NCI-H526 (cell line): ENCODE data around the gene KCNH3.

Experiments
- DNase-seq, 2 experiments: peaks; one replicate each; lab custom pipeline; 2025; lab: John Stamatoyannopoulos, UW

KCNH3 gene

DNA sequence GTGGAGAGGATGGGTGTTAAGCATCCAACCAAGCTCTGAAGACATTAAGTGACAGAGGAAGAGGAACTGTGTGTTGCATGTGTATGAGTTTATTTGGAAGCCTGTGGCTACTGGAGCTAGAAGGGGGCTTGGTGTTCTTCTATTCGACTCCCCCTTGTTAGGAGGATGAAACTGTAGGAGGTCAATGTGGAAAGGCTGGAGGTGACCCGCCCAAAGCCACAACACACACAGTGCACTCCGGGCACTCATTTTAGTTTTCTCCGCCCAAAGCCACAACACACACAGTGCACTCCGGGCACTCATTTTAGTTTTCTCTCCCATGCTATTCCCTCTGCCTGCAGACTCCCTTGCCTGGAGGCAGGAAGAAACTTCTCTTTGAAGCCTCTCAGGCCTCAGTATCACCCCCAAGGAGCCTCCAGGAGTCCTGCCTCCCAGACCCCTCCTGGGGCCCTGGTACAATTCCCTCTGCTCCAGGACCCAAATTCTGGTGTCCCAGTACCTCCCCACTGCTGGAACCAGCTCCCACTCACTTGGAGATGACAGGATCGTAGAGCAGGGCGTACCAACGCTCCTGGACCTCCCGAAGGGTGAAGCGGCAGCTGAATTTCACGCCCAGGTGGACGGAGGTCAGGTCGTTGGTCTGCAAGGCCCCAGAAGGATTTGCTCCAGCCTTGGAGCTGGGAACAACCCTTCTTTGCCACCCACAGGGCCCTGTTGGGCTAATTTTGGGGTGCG is 25.3 kb downstream of the KCNH3 start:
- DNase-seq, result no peak

DNA sequence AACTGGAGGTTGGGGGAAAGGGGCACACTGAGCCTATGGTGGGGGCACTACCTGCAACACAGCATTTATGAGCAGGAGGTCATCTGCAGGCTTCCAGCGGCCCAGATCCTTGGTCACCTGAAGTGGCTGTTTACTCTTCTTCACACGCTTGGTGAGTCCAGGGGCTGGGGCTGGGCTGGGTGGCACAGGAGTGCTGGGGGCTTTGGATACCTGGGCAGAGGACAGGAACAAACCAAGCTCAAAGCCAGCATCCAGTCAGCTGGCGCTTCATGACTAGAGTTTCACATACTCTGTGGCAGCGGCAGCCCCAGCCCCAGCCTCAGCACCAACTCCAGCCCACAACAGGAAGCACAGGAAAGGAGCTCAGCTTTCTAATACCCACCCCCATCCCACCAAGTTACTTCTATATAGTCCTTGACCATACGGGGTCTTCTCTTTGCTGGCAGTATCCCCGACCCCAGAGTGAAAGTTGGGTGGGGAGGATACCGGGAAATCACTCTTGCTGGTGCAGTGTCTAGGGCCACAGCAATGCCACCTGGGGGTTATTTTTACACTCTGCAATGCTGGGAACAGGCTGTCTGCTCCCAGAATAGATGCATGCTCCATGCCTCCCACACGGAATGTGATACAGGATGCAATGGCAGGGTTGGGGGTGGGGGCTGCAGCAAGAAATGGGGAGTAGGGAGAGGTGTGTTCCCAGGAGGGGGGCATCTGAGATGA is 26.0 kb downstream of the KCNH3 start:
- DNase-seq, result no peak

DNA sequence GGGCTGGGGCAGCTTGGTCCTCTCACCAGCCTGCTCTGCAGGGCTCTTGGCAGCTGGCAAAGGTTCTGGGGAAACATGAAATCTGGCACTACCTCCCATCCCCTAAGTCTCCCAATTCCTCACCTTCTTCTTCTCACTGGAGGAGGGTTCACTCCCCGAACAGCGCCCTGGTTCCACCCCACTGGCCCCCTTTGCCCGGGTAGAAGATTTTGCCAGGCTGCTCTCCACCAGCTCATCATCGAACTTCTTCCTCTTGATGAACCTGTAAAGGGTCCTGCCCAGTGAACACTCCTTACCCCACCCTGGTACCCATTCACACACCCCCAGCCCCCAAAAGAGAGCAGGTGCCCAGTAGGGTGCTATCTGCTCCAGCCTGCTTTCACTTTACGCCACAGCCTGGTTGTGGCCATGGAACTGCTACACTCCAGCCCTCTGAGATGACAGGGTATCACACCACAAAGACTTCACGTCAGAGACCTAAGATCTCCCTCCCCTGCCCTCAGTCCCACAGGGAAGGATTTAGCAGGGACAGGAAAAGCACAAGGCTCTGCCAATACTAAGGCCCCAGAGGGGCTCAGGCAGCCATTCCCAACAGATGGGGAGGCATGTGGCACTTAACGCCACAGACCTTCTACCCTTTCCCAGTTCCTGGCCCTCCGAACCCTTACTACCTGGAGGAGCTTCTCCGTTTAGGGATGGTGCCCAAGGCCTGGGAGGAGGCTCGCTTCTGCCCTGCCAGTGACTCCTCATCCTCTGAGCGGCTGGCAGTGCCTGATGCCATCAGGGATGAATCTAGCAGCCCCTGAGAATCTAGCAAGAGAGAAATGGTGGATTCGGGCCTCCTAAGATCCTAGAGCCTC is 26.8 kb downstream of the KCNH3 start:
- no peak for DNase-seq

DNA sequence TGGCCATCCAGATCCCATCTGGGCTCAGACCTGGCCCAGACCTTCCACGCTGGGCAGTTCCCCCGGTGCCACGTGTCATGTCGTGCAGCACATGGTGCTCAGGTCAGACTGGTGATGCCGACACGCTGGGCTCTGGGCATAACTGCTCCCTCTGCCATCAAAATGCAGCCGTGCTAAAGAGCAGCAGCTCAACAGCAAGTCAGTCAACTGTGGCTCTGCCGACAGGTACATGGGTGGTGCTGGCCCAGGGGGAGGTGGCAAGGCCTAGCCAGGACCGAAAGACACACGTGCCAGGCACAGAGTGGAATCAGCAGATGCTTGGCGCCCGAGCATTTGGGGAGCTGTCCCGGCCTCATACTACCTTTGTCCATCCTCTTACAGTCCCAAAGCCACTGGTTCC is 27.5 kb downstream of the KCNH3 start:
- no peak for DNase-seq

DNA sequence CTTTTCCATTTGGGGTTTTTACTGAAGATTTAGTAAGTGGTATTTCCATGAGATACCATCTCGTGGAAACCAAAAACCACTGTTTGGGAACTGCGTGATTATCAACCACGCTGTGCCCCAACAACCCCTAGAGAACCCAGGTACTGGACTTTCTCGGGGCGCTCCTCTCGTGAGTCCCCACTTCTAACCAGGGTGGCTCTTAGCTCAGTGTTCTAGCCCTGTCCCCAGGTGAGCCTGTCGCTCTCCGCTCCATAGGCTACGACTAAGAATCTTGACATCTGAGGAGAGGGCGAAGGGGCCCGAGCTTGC is 28.4 kb downstream of the KCNH3 start:
- no peak for DNase-seq

DNA sequence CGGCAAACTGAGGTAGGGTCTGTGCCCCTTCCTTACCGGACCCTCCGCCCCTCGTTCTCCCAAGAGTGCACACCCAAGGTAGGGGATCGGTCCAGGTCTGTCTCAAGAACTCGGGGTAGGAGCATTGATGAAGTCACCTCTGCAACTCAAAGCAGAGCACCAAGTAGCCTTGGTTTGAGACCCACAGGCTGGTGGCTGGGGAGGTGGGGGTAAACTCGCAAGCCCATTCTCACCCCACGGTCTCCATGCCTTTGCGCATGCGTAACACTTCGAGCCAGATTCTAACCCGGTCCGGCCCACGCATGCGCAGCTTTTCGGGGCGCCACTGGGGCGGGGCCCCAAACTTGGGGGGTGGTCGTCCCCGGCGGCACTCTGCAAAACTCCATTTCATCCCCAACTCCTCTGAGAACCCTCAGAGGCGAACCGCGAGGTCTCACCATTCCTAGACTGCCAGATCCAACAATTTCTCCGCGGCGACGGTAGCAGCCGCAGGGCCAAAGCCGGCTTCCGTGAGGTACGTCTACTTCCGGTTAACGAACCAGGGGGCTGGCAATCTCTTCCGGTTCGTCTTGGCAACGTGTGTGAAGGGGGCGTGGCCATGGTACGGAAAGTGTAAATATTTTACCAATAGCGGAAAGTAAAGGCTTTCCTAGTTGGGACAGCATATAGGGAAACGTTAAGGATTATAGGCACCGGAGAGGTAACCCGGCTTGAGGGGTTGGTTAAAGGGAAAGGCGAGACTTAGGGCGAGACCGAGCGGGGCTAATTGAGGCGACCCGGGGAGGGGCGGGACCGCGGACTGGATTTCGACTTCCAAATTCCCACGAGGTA is 29.0 kb downstream of the KCNH3 start, which contains the start of gene MCRS1:
TSS of gene MCRS1 (minus strand) at position 532 of the 831 bp plus-strand sequence. CDS start 1,411 bp downstream, outside the sequence.
- DNase-seq, result peak; percentile 89 to 94

DNA sequence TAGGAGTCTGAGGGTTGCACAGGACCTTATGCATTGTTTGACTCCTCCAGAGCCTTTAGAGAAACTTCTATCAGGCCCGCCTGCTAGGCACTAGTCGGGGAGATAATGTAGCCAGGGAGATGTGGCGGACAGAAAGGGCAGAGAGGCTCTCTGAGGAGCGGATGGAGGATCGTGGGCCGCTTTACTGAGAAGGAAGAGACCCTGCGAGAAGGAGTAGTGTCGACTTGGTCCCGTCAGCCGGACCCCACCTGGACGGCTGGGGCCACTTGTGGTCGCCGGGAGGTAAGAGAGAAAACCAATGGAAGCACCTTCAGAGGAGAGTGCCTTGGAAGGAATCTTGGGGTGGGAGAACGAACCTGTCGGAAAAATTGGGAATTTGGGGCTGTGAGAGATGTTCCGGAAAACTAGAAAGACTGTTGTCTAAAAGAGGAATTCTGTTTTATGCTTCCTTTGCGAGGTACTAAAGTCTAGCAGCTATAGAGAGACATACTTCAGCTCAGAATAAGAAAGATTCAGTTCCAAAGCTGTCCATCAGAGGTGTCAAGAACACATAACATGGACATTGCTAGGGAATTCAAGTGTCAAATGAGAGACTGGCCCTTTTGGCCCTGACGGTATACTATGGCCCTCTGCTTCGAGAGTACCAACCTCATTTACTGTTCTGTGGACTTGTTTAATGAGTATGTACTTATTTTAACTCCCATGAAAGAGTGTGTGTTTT is 29.8 kb downstream of the KCNH3 start:
- peak in 1 of 2 experiments; percentile 16 for DNase-seq

DNA sequence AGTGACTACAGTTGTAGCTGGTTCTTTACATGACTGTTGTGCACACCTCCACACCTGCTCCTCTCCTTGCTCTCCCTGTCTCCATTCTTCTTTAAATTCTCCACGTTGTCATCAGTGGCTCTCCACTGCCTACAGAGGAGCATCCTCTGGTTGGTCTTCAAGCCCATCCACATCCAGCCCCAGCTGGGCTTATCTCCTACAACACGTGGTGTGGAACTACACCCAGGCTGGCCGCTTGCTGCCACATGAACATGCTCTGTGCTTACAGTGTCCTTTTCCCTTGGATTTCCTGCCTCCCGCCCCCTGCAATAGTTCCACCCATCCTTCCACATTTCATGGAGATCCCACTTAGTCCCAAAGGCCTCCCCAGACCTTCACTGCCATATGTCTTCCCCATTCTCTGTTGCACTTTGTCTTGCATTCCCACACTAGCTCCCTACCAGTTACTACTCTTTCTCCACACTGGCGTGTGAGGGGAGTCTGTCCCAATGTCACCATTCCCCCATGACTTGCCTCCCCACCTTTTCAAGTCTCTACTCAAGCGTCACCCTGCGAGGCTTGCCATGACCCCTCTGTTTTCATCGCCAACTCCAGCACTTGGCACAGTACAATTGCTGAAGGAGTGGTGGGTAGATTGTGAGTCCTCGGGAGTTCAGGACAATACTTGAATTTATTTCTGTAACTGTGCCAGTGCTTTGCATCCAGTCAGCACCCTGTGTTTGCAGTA is 38.9 kb downstream of the KCNH3 start:
- DNase-seq, result no peak

DNA sequence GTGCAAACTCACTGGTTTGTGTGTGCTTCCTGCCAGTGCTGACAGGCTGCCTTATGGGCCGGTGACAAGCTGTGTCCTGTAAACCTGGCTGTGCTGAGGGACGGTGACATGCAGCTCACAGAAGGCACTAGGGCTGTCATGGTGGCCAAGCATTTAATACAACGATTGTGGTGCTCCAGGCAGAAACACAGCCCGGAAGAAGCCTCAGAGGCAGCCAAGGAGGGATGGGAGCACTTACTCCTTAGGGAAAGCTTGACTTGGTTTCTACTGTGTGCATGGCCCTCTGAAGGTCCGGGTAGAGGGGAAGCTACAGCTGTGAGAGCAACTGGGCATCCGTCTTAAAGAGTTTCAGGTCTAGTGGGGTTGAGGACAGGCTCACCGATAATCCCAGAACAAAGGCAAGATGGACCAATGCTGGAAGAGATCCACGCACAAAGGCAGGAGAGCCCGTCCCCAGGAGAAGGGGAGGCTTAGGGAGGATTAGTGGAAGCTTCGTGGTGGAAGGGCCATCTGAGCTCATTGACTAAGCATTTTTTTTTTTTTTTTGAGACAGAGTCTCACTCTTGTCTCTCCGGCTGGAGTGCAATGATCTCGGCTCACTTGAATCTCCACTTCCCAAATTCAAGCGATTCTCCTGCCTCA is 39.8 kb downstream of the KCNH3 start:
- DNase-seq, result no peak

DNA sequence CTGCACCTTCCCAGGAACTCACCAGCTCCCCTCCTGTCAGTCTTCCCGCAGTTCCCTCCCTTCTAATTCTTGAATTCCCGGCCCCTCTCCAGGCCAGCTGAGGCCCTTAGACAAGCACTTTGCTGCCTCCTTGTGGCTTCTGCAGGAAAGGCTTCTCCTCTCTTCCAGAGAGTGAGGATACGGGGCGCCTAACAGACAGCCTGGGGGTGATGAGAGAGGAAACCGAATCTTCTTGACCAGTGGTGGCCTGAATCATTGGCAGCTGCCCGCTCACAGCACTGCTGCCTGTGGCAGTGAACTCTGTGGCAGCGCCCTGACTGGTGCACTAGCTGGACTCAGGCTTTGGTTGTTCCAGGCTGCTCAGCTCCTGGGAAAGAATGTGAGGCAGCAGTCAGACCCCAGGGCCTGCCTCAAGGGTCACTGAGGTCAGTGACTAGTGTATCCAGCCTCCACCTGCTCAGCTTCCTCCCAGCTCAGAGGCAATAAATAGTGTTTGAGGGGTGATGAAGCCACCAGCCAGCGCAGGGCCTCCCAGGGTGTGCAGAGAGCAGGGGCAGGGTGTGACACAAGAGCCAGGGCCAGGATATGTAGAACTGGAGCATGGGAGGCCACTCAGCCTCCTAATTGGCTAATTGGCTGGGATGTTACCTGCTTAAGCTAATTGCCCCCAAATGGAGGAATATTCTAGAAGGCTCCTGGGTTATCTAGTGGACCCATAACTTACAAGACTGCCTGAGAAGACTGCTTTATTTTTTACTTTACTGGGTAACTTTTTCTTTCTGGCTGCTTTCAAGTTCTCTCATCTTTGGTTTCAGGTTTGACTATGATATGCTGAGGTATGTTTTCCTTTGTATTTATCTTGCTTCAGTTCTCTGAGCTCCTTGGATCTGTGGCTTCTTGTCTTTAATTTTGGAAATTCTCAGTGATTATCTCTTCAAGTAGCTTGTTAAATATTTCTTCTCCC is 42.0 kb downstream of the KCNH3 start:
- peak; percentile 86 to 90 for DNase-seq

DNA sequence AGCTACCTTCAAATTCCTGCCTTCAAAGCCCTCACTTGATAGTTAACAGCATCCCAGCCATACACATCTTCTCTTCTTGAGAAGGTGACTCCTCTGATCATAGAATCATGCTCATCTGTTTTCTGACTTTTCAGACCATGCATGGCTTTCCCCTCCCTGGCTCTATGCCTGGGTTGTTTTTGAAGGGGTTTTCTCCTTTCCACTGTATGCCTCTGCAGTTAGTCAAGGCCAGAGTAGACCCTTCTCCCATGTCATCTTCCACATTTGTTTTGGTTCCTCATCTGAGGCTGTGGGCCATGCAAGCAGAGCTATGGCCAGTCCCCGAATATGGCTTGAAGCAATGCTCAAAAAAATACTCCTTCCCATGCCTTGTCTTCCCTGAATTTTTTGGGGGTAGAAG is 43.4 kb downstream of the KCNH3 start:
- no peak for DNase-seq

DNA sequence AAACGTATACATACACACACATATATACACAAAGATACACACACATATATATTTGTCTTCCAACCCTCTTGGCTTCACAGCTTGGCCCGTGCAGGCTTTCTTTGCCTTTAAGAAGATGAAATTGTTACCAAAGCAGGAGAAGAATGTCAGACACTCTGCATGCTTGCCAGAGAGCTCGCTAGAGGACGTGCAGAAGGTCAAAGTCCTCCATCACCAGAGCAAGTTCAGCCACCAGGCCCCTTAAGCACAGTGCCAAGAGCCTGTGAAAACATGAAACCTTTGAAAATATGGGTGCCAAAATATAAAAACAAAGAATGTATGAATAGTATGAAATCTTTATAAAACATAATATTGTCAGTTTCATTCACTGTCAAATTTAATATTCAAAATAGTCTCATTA is 44.0 kb downstream of the KCNH3 start:
- DNase-seq, result no peak

DNA sequence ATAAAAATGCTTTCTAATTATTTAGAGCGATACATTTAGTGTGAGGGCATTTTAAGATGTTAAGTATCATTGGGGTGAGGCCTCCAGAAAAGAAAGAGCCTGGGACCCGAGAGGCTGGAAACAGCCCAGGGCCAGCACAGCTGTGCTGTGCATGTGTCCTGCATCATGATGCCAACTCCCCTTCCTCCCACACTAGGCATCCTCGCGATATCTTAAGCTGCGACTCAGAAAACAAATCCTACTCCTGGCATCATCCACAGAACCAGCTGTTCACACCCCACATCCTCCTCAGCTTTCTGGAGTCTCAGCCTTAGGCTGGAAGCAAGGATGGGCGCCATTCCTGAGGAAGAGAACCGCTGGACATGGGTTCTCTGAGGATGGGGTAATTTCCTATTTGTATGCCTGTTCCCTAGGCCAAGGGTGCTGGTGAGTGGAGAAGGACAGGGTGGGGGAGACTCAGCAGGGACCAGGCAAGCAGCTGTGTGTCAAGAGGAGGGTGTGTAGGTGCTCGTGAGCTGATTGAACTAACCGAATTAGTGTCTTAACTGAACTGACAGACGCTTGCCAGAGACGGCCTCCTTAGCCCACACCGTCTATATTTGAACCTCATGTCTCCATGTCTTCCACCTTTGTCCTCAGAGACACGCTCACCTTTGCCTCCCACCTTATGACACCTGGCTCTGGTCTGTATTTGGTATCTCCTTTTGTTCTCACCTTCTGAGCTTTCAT is 44.7 kb downstream of the KCNH3 start:
- DNase-seq, result no peak

DNA sequence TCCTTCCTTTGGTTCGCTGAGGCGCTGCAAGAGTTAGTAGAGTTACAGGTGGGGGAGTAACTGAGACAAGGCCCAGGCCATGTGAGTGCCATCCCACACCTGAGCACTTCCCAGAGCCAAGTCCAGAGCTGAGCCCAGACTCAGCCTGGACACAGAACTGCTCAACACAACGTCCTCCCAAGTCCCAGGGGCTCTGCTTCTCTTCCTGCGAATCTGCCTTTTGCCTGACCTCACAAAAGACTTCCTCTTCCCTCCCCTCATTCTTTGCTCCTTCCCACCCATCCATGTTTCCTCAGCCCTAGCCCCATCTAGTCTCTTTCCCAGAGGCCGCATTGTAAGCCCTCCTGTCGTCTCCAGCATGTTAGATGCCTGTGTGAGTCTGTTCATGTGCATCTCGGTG is 45.8 kb downstream of the KCNH3 start:
- no peak for DNase-seq

DNA sequence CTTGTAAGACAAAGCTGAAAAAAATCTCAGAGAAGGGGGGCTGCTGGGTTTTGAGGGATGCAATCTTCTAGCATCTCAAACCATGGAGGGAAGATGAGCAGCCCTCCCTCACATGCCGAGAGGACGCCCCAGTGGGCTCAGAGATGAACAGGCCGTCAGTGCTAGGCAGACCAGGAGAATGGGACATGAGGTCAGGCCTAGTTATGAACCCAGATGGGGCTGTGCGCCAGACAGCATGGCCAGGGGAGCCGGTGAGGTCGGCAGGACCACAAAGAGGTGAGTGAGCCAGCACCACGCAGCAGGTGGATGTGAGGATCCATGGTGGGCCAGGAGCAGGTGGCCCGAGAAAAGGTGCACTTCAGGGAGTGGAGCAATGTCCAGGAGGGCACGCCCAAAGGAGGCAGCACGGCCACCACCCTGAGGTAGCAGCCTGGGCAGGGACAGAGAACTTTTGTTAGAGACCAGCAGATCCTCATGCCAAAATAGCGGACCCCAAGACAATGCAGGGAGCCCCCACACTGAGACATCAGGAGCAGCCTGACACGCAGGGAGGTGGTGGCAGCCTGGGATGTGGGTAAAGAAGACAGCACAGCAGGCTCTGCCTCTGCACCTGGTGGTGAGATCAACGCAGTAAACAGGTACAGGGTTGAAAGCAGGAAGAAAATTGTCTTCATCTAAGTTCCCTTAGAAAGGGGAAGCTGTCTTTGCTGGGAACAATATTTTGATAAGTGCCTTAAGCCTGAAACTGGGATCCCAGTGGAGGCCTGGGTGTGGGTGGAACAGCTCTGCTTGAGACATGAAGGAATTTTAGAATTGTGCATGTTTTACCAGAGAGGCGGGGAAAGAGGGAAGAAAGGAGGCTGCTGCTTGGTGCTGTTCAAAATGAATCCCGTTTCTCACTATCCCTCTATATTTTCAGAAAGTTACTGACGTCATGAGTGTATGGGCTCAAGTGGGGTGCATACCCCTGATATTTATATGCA is 46.9 kb downstream of the KCNH3 start:
- no peak for DNase-seq

DNA sequence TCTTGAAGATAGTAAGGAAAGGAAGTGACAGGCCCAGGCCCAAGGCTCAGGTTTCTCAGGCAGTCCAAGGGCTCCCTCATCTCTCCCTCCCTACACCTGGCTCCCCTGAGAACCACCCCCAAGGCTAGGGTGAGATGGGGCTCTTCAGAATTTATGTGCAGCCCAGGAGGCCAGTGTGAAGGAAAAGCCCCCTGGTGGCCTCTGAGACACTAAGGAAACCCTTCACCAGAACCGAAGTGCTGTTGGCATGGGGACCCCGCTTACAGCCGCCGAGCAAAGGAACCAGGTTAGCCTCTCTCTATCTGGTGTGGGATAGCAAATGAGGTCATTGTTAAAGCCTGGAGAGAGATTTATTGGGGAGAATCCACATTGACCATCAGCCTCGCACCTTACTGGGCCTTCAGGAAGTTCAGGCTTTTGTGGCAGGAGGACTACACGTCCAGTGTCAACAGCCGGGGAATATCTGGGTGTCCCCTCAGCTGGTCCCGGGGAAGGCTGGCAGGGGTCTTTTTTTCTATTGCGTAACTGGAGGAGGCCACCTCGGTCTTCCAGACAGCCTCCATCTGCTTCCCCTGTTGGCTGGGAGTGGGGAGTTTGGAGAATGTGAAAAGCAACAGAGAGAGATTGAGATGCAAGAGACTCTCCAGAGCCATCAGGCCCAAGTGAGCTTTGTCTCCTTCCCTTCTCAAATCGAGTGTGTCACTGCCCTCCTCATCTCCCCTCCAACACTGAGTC is 48.5 kb downstream of the KCNH3 start:
- DNase-seq, result no peak
